ENCODE results near the gene RELB.

The RELB gene

GRCh38 chr19:45023048-45023447, 21.8 kb downstream of the RELB start:
- DNase-seq, result no peak

DNA sequence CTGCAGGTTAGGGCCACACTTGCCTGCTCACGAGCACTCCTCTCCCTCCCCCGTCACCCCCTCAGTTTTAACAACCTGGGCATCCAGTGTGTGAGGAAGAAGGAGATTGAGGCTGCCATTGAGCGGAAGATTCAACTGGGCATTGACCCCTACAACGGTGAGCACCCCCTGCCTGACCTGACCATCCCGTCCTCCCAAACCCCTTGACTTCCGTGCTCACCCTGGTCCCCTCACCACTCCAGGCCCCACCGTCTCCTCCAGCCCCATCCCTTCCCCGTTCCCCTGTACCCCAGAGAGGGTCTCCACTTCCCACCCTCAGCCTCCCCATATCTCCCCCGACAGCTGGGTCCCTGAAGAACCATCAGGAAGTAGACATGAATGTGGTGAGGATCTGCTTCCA, 24.0 kb downstream of the RELB start:
- DNase-seq, result no peak

- no peak for DNase-seq
Measured at GRCh38 chr19:45027371-45027770, 26.1 kb downstream of the RELB start.

- DNase-seq, result no peak
Measured at GRCh38 chr19:45030825-45031224, 29.6 kb downstream of the RELB start.

GRCh38 chr19:45032421-45032820, 31.2 kb downstream of the RELB start:
- no peak for DNase-seq

GRCh38 chr19:45035755-45036154, 34.5 kb downstream of the RELB start:
- no peak for DNase-seq

- no peak for DNase-seq
Measured at GRCh38 chr19:45037393-45038169, 36.3 kb downstream of the RELB start.

- peak; percentile 85 for DNase-seq
Measured at GRCh38 chr19:45038931-45039893, 37.9 kb downstream of the RELB start, which contains the start of gene CLASRP. CLASRP (plus strand) TSS chr19:45039045; CDS start chr19:45040213, 1,168 bp downstream.

DNA sequence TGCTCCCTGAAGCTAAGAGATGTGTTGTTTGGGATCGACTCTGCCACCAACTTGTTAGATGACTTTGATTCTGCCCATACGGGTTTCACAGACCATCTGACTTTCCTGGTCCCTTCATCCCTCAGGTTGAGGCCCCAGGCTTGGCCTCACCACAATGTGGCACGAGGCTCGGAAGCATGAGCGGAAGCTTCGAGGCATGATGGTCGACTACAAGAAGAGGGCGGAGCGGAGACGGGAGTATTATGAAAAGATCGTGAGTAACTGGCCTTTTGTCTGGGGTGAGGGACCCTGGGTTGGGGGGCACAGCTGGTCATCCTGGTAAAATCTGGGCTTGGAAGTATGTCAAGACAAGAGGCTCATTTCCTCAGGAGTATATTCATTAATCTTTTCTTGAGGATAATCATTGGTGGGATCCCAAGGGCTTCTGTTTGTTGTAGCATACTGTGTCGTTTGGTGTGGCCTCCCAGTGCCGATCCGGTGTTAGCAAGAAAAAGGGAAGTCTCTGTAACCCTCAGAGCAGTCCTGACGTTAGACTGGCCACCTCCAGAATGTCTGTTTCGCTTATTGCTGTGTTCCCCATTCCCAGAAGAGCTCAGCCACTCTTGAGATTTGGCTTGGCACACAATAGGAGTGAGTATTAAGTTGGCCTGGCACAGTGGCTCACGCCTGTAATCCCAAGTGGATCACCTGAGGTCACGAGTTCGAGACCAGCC, 39.0 kb downstream of the RELB start:
- DNase-seq, result no peak

DNA sequence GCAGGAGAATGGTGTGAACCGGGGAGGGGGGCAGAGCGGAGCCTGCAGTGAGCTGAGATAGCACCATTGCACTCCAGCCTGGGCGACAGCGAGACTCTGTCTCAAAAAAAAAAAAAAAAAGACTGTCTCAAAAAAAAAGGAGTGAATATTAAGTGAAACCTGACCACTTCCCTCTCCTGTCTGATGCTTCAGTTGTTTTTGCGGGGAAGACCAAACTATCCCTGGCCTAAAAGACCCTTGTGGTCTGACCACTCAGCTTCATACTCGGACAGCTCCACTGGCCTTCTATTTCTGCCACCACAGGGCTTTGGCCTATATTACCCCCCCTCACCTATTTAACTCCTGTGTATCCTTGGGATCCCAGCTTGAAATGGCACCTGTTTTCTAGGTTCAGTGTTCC, 39.9 kb downstream of the RELB start:
- DNase-seq, result no peak

GRCh38 chr19:45045671-45046353, 44.5 kb downstream of the RELB start:
- no peak for DNase-seq

DNA sequence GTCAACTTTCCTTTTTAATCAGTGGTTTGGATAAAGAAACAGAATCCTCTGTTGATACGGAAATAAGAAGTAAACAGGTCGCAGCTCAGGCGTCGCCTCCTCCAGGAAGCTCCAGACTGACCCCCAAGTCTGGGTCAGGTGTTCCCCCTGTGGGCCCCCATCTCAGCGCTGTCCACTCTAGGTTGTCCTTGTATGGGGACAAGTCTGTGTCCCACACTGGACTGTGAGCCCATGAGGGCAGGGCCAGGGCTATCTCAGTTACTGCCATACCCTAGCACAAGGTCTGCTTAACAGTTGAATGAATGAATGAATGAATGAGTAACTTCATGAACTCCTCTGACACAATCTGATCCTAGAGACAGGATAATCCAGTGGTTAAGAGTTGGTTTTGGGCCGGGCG, 45.1 kb downstream of the RELB start:
- no peak for DNase-seq

GRCh38 chr19:45047188-45047797, 46.0 kb downstream of the RELB start:
- DNase-seq, result no peak

DNA sequence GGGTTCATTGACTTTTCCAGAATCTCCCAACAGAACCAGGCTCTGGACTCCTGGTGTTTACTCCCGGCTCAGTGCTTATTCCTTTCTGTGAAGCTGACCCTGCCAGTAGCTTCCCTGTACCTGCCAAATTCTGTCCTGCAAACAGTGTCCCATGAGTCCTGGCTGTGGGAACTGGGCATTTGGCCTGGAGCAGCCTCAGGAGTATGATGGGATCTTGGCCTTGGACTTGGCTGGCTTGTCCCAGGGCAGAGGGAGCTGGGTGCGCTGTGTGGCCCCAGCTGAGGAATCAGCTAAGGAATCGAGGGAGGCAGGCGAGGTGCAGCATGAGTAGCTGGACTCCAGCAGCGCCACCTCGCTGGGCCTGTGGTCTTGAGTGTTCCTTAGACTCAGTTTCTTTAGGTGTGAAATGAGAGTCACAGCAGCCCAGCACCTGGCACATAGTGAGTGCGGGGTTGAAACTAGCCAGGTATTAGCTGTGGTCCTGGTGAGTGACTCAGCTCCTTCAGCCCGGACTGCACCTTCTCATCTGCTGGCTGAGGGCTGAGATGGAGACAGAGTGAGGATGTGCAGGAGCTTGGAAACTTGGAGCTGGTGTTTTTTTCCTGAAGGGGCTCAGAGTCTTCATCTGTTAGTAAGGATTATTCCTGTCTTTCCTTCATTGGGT, 47.9 kb downstream of the RELB start:
- no peak for DNase-seq

GRCh38 chr19:45050036-45050435, 48.8 kb downstream of the RELB start:
- DNase-seq, result no peak

GRCh38 chr19:45051929-45052579, 50.8 kb downstream of the RELB start:
- no peak for DNase-seq

DNA sequence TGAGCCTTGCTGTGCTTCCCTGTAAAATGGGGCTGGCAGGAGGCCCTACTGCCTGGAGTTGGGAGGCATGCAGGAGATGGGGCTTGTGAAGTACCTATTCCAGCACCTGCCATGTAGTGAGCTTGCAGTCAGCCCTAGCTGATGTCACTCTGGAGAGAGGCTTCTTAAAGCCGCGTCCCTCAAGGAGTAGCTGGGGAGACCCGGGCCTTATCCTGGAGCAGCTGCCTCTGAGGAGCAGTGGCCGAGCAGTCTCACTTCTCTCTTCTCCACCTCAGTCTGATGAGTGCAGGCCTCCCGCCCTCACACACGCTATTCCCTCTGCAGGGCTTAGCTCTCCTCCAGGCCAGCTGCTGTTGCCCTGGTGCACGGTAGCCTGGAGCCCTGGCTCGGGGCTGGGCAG, 55.6 kb downstream of the RELB start:
- DNase-seq, result no peak

DNA sequence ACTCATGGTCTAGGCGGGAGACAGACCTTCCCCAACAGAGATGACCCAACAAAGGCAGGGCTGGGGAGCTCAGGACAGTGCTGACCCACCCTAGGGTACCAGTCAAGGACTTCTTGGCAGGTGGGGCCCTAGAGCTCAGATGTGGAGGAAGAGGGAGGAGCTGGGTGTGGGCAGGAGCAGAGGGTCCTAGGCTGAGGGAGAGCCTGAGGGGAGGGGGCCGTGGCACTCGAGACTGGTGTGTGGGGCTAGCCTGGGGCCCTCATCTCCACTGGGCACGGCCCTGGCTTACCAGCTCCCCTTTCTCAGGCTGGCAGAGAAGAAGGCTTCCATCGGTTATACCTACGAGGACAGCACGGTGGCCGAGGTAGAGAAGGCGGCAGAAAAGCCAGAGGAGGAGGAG, 56.2 kb downstream of the RELB start:
- no peak for DNase-seq

DNA sequence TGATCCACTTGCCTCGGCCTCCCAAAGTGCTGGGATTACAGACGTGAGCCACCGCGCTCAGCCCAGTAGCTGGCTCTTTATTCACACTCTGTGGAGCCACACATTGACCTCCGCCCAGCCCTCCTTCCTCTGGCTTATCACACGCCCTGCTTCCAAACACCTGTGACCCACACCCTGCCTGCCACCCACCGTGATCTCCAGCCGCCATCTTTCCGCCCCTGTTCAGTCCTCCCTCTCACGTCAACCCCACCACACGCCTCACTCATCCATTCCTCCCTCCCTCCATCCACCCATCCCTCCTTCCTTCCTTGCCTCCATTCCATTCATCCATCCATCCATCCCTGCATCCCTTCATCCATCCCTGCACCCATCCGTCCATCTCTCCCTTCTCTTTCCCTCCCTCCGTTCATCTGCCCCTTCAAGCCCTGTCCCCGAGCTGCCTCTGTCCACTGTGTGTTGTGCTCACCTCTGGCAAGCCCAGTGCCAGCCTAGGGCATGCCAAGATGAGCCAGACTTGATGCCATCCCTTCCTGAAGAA, 57.4 kb downstream of the RELB start:
- DNase-seq, result no peak

- peak; percentile 90 for DNase-seq
Measured at GRCh38 chr19:45059258-45059965, 58.1 kb downstream of the RELB start.
